GM20000 (cell line): ENCODE measurements around the gene PTPRM.
A peak's percentile ranks its signal among the peaks of the same experiment; 100 is the strongest.

ENCODE experiments used
- DNase-seq: peaks from one replicate; pipeline ENCODE4 v3.0.0; 2012; ENCODE audit warnings: low spot score
- CTCF ChIP-seq: IDR thresholded peaks from 2 replicates; pipeline ENCODE4 v1.5.1; 2012; ENCODE audit warnings: mild to moderate bottlenecking, control low read depth; ENCODE audit errors: extremely low read depth, missing control alignments

Gene PTPRM

GRCh38 chr18:7814754-7815315 is 247.7 kb downstream of the PTPRM start:
- no peak for TF ChIP-seq CTCF
- DNase-seq = no peak

- no peak for TF ChIP-seq CTCF
- no peak for DNase-seq
These were observed 248.7 kb downstream of the PTPRM start for GRCh38 chr18:7815787-7816186.

DNA sequence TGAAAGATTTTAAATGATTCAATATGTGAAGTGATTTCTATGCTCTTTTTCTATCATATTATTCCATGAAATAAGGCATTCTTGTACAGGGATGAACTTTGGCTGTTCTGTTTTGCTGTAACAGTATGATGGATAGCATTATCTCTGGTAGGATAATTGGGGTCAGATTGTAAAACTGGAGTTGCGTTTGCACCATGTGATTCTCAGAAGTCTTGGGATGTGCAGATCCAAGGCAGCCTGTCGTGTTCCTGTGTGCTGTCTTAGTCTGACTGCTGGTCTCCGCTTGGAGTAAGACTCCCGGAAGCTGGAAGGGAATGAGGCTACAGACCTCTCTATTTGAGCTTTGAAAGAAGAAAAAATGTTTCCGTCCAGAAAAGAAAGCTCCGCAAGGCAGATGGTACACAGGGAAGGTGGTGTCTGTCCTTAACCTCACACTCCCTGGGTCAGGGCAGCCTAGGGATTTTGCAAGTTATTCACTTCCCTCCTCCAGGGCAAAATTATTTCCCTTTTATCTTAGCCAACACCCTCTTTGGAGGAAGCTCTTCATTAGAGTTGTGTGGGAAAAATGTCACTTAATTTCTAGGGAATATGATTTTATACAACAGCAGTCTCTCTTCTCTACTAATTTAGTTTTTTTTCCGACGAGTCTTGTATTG is 250.6 kb downstream of the PTPRM start:
- no peak for TF ChIP-seq CTCF
- no peak for DNase-seq

GRCh38 chr18:7821784-7822183 is 254.7 kb downstream of the PTPRM start:
- TF ChIP-seq CTCF = no peak
- DNase-seq = no peak

GRCh38 chr18:7822435-7823331 is 255.6 kb downstream of the PTPRM start:
- TF ChIP-seq CTCF = no peak
- DNase-seq = no peak

DNA sequence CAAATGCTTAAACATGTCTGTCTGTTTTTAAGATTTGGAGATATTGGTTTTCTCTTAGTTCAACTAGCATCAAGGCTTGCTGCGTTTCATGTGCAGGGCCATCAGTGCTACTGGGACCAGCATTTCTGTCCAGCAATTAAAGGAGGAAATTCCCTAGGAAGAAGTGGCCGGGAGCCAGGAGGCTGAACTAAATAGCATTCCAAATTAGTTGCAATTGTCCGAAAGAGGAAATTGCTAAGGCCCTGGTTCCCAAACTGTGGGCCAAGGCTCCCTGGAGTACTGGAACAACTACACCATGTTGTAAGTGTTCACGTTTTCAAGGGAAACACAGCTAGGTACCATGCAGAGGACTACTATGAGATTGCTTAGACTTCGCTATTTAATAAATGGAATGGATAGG is 257.9 kb downstream of the PTPRM start:
- DNase-seq = no peak
- no peak for TF ChIP-seq CTCF

DNA sequence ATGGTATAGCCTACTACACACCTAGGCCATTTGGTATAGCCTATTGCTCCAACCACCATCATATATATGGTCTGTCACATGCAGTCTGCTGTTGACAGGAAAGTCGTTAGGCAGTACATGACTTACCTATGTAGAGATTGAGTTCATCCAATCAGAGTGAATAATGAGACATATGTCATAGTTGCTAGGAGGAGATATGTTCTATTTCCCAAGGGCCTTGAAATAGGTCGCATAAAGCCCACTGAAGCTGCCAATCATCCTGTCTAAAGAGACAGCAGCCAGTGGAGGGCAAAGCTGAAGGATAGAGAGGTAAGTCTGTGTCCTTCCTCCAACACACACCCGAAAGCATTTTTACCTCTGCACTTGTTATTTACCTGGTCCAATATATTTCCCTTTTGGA is 263.4 kb downstream of the PTPRM start:
- no peak for TF ChIP-seq CTCF
- peak; percentile 16 for DNase-seq
